SK-N-MC (cell line): ENCODE results near the gene WDHD1.
"Not testable (repeated sequence)": the region's sequence is repeated elsewhere in the genome, so short reads cannot be mapped to it uniquely, and the experiment has no call there.

Experiments
- DNase-seq: peaks from one replicate; pipeline ENCODE4 v3.0.0-alpha.2; 2011; ENCODE audit warnings: low read depth, low spot score
- H3K27ac ChIP-seq: fragments of 200-600 bp; sonication (generic); 2 replicates; pipeline ENCODE4 v1.5.1; 2016; ENCODE audit warnings: mixed run types
- H3K36me3 ChIP-seq: fragments of 200-600 bp; sonication (generic); 2 replicates; pipeline ENCODE4 v1.6.1; 2017; ENCODE audit warnings: antibody characterized with exemption, low read length, mixed read lengths; ENCODE audit not compliant: insufficient read depth
- H3K4me3 ChIP-seq: fragments of 200-600 bp; sonication (generic); 2 replicates; pipeline ENCODE4 v1.5.1; 2016
- H3K9ac ChIP-seq: fragments of 200-600 bp; sonication (generic); 2 replicates; pipeline ENCODE4 v1.8.0; 2017; ENCODE audit warnings: mixed run types, mixed read lengths; ENCODE audit not compliant: insufficient read length
- H3K9me3 ChIP-seq: fragments of 200-600 bp; sonication (generic); 2 replicates; pipeline ENCODE4 v1.6.1; 2017; ENCODE audit warnings: low read depth, mild to moderate bottlenecking, antibody characterized with exemption, low read length, moderate library complexity, mixed read lengths
- EZH2 ChIP-seq: fragments of 200-600 bp; sonication (generic); IDR thresholded peaks from one replicate; pipeline ENCODE4 v1.6.1; 2017; ENCODE audit warnings: antibody characterized with exemption
- FOXP2 ChIP-seq: optimal IDR thresholded peaks from 2 replicates; pipeline ENCODE3; 2011; ENCODE audit warnings: mild to moderate bottlenecking, moderate library complexity; ENCODE audit not compliant: insufficient read depth; ENCODE audit errors: extremely low read length, control extremely low read depth
- POLR2AphosphoS5 ChIP-seq: IDR thresholded peaks from 2 replicates; pipeline ENCODE4 v1.6.1; 2012; ENCODE audit warnings: mild to moderate bottlenecking, low read depth, low read length, borderline replicate concordance

WDHD1 gene

GRCh38 chr14:54929556-54929955 is 97.3 kb downstream of the WDHD1 start:
- Histone ChIP-seq H3K9ac (no peak overlapping the region), H3K27ac (no peak overlapping the region), H3K36me3 (no peaks in the 10 kb centered on the region), H3K4me3 (no peak overlapping the region), H3K9me3 (no peaks in the 10 kb centered on the region)
- TF ChIP-seq EZH2 (no peak), POLR2AphosphoS5 (no peak), FOXP2 (no peak)
- no peak for DNase-seq

GRCh38 chr14:54928216-54928615 is 98.7 kb downstream of the WDHD1 start:
- H3K9ac ChIP-seq: no peak overlapping the region
- H3K27ac ChIP-seq: no peak overlapping the region
- no peaks in the 10 kb centered on the region for H3K36me3 ChIP-seq
- no peak overlapping the region for H3K4me3 ChIP-seq
- no peaks in the 10 kb centered on the region for H3K9me3 ChIP-seq
- no peak for DNase-seq
- TF ChIP-seq EZH2 (no peak), POLR2AphosphoS5 (no peak), FOXP2 (no peak)

GRCh38 chr14:54927551-54927950 is 99.3 kb downstream of the WDHD1 start:
- Histone ChIP-seq H3K36me3 (no peaks in the 10 kb centered on the region), H3K9me3 (no peaks in the 10 kb centered on the region), H3K9ac (no peak overlapping the region), H3K4me3 (no peak overlapping the region), H3K27ac (no peak overlapping the region)
- DNase-seq: no peak
- no peak for TF ChIP-seq POLR2AphosphoS5
- no peak for TF ChIP-seq FOXP2
- TF ChIP-seq EZH2: no peak

- H3K27ac ChIP-seq, H3K9me3 ChIP-seq, DNase-seq, H3K4me3 ChIP-seq, H3K9ac ChIP-seq, H3K36me3 ChIP-seq: not testable (repeated sequence)
Measured at GRCh38 chr14:54926570-54926969, 100.3 kb downstream of the WDHD1 start.

- no peak for DNase-seq
- no peak overlapping the region for H3K4me3 ChIP-seq
- H3K36me3 ChIP-seq: no peaks in the 10 kb centered on the region
- TF ChIP-seq FOXP2 (no peak), POLR2AphosphoS5 (no peak), EZH2 (no peak)
- no peaks in the 10 kb centered on the region for H3K9me3 ChIP-seq
- H3K27ac ChIP-seq: no peak overlapping the region
- H3K9ac ChIP-seq: no peak overlapping the region
Measured at GRCh38 chr14:54922598-54922997, 104.3 kb downstream of the WDHD1 start.

- H3K4me3 ChIP-seq: no peak overlapping the region
- H3K27ac ChIP-seq: peak overlapping the region; percentile 48; the same call in 1 of the 2 replicates
- H3K36me3 ChIP-seq: no peaks in the 10 kb centered on the region
- no peak for TF ChIP-seq POLR2AphosphoS5
- no peak for TF ChIP-seq EZH2
- no peak for TF ChIP-seq FOXP2
- no peak overlapping the region for H3K9ac ChIP-seq
- H3K9me3 ChIP-seq: no peaks in the 10 kb centered on the region
- no peak for DNase-seq
Measured at GRCh38 chr14:54920052-54920451, 106.8 kb downstream of the WDHD1 start.

GRCh38 chr14:54919330-54919729 is 107.6 kb downstream of the WDHD1 start:
- no peak for DNase-seq
- Histone ChIP-seq H3K4me3 (no peak overlapping the region), H3K9me3 (no peaks in the 10 kb centered on the region), H3K9ac (no peak overlapping the region), H3K36me3 (no peaks in the 10 kb centered on the region), H3K27ac (no peak overlapping the region)
- TF ChIP-seq EZH2 (no peak), FOXP2 (no peak), POLR2AphosphoS5 (no peak)

GRCh38 chr14:54918427-54918826 is 108.5 kb downstream of the WDHD1 start:
- TF ChIP-seq POLR2AphosphoS5: no peak
- TF ChIP-seq FOXP2: no peak
- TF ChIP-seq EZH2: no peak
- Histone ChIP-seq H3K9ac (no peak overlapping the region), H3K9me3 (no peaks in the 10 kb centered on the region), H3K4me3 (no peak overlapping the region), H3K36me3 (no peaks in the 10 kb centered on the region), H3K27ac (no peak overlapping the region)
- DNase-seq: no peak

- no peak for TF ChIP-seq EZH2
- TF ChIP-seq FOXP2: no peak
- no peak for TF ChIP-seq POLR2AphosphoS5
- Histone ChIP-seq H3K27ac (no peak overlapping the region), H3K36me3 (no peaks in the 10 kb centered on the region), H3K9me3 (no peaks in the 10 kb centered on the region), H3K4me3 (no peak overlapping the region), H3K9ac (no peak overlapping the region)
- no peak for DNase-seq
Measured at GRCh38 chr14:54916101-54916500, 110.8 kb downstream of the WDHD1 start.
